GM21529 (cell line): Measurements from ENCODE around the gene HAUS2.
"Not testable (repeated sequence)": the region's sequence is repeated elsewhere in the genome, so short reads cannot be mapped to it uniquely, and the experiment has no call there.

ENCODE experiments used
- ATAC-seq: cut with Tn5 transposase; IDR thresholded peaks from one replicate; pipeline ENCODE4 v1.9.1; 2021; ENCODE audit not compliant: unreplicated experiment

Gene HAUS2

DNA sequence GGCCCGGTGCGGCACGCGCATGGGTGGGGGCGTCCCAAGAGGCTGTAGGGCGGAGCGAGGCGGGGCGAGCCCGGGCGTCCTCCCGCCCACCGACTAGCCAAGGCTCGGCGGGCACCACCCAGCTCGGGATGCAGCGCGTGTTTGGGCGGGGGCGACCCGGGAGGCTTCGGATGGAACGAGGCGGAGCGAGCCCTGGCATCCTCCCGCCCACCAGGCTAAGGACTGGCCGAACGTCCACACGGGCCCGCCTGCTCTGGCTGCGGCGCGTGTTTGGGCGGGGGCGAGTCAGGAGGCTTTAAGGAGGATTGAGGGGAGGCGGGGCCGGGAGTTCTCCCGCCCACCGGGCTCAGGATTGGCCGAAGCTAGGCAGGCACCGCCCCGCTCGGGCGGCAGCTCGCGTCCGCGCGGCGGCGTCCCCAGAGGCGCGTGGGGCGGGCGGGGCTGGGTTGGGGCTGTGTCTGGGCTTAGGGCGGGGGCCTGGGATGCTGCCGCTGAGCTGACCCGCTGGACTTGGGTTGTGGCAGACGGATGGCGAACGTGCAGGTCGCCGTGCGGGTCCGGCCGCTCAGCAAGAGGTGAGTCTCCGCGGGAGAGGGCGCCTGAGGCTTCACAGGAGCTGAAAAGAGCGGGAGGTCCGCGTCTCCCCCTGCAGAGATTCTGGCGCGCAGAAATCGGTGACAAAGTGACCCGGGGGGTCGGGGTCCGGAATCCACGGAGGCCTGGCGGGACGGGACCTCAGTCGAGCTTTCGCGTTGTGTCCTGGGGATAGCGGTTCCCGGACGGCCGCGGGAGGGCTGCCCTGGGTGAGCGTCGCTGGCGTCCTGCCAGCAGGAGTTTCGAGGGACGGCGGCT, 26.8 kb downstream of the HAUS2 start, which contains the start of gene STARD9:
Gene STARD9, plus strand, starts transcription at position 419 of the 852 bp plus-strand sequence. Its CDS starts 110 bp downstream, at position 529.
- ATAC-seq = peak; percentile 88

DNA sequence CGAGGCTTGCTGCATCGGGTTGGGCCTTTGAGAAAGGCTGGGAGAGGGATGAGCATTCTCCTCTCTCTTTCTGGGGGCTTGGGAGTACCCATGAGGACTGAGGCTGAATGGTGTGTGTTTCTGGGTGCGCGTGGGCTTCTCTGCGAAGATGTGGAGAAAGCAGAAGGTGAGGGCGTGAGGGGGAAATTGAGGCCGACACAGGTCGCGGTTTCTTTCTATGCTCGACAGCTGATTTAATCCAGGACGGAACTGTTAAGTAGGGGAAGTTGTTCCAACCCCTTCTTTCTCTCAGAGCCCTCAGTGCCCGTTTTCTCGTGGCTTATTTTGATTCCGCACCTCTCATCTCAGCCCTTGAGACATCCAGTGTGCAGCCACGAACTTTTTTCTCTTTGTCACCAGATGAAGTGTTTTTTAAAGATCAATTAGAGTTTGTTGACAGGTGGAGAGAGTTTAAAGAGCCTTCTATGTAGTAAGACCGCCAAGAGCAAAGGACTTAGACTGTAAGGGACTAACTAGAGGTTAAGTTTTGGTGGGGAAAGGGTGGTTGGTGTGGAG, 27.5 kb downstream of the HAUS2 start:
- no peak for ATAC-seq

DNA sequence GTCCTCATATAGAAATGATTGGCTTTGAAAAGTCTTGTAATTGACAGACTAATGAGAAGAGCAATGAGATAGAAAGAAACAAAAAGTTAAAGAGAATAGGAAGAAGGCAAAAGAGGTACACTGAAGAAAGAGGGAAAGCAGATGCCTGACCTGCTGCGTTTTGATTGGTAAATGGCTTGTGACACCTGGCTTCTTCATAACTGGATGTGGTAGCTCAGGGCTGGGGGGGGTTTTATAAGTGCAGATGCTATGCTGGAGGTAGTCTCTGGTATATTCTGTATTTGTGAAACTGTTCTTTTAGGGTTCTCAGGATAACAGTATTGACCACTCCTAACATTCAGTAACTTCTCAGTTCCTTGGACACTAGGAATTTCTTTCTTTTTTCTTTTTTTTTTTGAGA, 28.1 kb downstream of the HAUS2 start:
- ATAC-seq = no peak

DNA sequence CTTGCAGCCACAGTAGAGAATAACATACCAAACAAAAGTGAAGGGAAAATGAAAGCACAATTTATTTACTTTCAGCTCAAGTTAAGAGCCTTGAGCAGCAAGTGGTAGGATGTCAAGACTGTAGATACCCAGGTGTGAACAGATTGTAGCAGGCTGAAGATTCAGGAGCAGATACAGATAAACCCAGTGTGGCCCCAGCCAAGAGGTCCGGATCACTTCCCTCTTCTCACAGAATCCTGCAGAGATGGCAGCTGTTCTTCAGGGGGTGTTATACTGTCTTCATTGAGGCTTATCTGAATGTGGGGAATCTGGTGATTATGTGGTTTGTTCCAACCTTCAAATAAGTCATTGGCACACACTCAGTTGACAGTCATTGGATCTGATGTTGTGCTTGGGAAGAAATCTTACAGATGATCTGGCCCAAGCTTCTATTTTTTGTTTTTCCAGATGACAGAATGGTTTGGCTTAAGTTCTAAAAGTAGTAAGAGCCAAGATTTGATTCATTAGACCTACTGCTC, 28.9 kb downstream of the HAUS2 start:
- no peak for ATAC-seq

DNA sequence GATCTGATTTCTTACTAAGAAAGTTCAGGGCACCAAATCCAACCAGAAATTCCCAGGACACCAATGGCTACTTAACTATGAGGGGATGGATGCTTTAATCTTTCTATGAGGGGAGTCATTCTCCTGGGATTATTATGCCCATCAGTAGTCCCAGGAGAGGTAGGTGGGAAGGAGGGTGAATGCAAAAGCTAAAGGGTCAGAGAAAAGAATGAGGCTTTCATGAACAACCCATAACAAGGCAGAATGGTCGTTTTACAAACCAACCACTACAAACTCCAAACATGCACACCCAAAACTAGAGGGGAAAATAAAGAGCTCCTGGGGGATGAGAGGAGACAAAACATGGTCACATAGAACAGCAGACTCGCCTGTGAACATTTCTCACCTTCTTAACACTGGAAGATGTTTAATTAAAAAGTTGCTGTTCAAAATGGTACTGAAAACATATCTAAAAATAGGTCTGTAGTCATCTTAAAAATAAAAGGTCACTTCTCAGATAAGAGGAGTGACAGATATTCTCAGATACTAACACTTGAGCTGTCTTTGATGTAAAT, 30.4 kb downstream of the HAUS2 start:
- ATAC-seq = no peak

DNA sequence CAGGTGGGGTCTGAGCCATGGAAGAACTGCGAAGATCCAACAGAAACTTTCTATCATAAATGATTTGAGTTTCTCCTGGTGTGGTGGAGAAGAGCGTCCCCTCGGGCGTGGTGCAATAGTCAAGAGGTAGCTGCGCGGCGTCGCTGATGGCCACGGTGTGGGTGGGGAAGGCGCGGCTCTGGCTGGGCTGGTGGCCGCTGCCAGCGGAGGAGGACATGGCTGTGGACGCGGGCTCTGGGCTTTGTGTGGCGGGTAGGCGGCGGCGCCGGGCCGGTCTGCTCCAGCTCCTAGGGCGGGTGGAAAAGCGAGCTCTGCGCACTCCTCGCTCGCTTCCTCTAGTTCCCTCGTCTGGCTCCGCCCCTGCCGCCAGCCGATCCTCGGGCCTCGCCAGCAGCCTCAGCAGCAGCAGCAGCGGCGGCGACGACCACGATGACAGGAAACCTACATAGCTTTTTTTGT, 32.7 kb downstream of the HAUS2 start:
- peak; percentile 88 for ATAC-seq

DNA sequence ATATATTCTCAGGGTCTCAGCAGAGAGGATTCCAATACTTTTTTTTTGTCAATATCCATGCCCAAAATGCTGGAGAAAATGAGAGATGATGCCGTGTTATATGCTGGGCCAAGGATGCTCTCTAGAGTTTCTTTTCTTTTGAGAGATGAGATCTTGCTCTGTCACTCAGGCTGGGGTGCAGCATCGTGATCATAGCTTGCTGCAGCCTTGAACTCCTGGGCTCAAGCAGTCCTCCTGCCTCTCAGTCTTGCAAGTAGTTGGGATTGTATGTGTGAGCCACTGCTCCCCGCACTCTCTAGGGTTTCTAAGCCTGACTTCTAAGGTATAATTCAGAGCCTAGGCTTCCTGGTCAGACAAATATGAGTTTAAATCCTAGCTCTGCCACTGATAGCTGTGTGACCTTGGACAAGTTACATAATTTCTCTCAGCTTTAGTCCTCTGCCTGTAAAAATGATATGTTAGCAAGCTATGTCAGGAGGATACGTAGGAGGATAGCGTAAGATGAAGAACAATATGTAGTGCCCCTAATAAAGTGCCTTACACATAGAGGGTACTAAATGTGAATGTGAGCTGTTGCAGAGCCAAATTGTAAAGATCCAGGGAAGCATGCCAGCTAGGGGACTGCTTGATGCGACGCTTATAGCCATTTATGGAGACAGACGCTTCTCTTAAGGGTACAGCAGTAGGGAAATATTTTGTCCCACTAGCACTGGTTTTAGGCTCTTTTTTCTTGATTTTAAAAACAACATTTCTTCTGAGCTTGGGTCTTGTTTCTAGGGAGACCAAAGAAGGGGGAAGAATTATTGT, 34.1 kb downstream of the HAUS2 start:
- ATAC-seq = no peak

DNA sequence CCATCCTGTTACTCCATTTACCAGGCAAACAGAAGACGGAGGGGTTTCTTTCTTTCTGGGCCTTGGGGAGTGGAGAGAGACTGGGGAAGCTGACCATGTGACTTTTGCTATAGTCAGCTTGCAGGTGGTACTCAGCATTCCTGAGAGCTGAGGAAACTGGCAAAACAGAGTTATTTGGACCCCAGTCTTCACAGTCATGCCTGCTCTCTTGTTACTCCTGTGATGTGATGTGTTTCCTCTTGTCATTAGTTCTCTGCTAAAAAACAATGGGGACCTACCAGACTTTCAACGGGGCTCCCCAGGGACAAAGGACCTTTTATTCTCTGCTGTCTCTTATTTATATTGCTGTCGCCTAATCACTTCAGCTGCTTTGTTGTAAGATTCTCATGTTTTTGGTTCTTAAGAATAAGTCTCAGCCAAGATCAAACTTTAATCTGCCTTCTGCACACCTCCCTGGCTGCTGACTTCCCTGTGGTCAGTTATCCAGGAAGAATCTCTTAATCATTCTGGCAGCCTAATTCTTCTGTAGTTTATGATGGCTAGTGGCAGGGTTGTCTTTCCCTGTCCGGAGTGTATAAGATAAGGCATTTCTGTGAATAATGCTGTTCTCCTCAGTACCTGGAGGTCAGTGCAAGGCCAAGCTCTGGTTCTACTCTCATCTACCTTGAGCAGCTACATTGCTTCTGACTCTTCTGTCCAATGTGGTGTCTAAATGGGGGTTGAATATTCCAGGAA, 35.6 kb downstream of the HAUS2 start:
- ATAC-seq = no peak

DNA sequence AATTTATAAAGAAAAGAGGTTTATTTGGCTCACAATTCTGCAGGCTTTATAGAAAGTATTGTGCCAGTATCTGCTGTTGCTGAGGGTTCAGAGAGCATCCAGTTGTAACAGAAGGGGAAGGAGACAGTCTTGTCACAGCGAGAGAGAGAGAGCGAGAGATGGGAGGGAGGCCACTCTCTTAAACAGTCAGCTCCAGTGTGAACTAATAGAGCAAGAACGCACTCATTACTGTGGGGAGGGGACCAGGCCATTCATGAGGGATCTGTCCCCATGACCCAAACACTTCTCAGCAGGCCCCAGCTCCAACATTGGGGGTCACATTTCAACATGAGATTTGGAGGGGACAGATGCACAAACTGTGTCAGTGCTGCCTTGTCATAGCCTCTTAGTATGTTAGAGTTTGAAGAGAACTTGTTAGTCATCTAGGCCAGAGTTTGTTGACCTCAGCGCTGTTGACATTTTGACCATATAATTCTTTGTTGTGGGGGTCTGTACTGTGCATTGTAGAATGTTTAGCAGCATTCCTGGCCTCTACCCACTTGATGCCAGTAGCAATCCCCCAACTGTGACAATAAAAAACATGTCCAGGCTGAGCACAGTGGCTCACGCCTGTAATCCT, 42.1 kb downstream of the HAUS2 start:
- no peak for ATAC-seq

DNA sequence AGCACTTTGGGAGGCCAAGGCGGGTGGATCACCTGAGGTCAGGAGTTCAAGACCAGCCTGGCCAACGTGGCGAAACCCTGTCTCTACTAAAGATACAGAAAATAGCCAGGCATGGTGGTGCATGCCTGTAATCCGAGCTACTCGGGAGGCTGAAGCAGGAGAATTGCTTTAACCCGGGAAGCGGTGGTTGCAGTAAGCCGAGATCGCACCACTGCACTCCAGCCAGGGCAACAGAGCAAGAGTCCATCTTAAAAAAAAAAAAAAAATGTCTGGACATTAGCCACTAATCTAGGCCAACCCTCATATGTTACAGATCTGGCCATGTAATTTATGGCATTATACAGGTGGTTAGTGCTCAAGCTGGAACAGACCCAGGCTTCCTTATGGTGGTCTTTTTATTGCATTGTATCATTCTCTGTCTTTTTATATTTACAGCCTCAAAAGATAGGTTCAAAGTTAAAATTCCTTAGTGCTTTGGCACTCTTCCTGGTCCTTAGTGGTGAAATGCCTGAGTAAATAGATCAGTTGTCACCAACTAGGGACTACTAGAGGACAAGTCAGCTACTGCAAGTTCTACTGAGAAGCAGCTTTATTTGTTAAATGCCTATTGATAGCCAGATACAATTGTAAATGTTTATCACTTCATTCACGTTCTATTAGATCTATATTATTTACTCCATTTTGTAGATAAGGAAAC, 42.7 kb downstream of the HAUS2 start:
- ATAC-seq = no peak

DNA sequence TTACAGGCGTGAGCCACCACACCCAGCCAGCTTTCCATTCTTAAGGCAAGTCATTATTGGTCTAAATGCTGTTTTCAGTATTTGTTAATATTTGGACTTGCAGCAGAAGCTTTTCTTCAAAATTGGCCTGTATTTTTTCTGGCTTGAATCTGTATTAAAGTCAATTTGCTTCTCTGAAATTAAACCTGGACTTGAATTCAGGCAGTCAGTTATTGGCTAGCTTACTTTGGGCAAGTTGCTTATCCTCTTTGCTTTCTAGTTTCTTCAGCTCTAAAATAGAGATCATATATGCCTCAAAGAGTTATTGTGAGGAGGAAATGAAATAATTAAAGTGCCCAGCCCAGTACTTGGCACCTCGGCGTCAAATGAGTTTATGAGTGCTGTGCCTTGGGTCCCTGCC, 44.1 kb downstream of the HAUS2 start:
- ATAC-seq = no peak

DNA sequence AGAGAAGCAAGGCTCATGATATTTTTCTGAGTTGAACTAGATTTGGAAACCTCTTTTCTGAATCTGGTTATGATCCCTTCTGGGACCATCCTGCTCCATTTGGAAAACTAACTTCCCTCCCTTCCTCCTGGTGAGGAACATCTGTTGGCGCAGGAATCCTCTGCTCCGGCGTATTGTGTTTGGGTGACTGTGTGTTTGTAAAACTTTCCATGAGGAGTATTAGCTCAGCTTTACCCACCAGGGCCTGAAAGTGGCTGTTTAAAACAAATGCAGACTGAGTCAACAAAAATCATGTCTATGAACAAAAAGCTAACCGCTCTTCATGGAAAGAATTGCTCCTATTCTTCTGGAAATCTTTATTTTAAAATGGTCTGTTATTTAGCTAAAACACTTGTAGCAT, 44.5 kb downstream of the HAUS2 start:
- no peak for ATAC-seq

DNA sequence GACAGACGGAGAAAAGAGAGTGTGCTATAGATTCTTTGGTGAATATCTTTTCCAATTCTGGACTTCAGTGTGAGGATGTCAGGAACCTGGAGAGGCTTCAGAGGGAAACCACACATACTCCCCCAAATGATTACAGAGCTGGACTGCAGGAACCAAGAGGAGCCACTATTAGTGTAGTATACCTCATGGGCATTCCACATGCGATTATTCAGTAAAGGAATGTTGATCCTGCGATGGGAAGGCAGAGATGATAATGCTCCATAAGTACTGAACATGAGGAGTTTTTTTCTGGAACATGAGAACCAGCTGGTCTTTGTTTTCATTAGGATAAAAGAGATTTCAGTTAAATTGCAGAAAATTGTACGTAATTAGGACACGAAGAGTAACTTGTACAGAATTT, 45.5 kb downstream of the HAUS2 start:
- no peak for ATAC-seq

DNA sequence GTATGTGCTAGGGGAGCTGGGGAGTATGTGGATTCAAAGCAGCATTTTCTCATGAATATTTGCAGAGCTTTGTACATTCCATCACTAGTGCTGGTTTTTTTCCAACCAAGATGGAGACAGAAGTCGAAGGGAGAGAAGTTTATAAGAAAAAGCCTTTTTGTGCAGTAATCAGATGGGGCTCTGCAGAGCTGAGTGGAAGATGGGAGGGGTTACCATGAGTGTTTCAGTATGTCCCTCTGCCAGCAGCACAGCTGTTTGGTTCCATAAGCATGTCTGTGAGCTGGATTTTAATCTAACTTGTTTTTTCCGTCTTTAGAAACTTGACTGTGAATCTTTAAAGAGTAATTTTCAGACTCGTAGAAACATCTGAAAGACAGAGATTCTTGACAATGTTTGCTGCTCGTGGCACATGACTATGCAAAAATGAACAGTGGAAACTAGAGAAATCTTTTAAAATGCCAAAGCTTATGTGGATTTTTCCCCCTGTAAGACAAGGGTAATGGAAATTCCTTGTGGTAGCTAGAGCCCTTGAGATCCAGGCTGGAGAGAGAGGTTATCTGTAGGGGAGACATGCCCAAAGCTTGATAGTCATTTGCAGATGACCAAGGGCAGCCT, 47.1 kb downstream of the HAUS2 start:
- ATAC-seq = no peak

DNA sequence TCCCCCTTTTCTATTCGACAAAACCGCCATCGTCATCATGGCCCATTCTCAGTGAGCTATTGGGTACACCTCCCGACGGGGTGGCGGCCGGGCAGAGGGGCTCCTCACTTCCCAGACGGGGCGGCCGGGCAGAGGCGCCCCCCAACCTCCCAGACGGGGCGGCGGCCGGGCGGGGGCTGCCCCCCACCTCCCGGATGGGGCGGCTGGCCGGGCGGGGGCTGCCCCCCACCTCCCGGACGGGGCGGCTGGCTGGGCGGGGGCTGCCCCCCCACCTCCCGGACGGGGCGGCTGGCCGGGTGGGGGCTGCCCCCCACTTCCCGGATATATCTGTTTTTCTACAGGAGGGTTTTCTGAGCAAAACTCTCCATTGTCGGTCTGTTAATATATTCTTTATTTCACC, 52.7 kb downstream of the HAUS2 start:
- ATAC-seq = not testable (repeated sequence)

DNA sequence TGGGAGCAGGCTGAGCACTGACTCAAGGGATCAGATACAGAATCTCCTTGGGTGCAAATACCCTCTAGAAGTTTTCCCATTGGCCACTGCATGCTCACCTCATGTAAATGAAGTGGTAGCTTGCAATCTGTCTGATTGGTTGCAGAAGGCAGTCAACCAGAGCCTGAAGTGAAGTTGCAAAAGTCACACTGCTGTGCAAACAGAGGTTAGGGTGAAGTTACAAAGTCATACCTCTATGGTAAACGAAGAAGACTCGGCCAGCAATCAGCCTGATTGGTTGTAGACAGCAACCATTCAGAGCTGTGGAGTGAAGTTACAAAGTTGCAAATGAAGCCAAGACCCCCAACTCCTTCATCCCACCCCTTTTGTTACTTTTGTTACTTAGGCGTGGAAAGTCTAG, 53.9 kb downstream of the HAUS2 start:
- no peak for ATAC-seq

DNA sequence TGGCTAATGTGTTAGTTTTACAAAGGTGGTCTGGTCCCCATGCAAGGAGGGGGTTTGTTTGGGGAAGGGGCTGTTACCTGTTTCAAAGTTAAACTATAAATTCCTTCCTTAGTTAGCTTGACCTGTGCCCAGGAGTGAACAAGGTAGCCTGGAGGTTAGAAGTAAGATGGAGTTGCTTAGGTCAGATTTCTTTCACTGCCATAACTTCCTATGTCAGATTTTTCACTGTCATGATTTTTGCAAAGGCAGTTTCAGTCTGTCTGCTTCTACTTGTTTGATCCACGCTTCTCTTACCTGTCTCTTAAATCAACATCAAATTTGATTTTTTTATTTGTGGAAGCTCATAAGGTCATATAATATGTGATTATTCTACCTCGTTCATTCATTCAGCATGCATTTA, 55.3 kb downstream of the HAUS2 start:
- no peak for ATAC-seq

DNA sequence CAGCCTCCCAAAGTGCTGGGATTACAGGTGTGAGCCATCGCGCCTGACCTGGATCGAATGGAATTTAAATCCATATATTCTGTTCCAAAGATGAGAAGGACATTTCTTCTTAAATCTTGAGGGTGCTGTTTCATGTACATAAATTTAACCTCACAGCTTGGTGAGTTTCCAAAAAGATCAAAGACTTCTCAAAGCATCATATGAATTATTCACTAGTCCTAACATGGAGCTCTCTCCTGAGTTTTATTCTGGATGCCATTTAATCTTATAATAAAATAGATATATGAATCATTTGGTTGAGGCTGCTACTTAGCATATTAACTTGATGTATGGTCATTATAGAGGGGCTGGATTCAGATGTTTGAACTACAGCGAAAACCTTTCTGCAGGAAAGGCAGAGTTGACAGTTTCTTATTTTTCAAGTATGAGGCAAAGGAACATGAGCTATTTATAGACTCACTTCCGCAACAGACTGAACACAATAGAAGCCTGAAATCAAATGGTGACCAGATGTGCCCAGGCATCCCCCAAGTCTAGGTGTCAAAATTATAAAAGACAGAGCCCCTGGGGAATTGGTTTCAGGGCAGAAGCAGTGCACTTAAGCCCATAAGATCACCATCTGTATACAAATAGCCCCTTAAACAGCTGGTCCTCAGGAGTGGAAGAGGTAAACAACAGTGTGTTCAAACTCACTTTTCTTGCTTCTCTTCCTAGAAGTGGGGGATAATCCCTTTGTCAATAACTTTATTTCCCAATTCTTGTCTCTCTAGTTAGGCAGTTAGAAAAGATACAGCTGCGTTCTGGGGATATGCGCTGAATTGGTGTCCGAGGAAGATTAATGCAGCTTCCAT, 56.5 kb downstream of the HAUS2 start:
- ATAC-seq = no peak
